DOHH2 (cell line): Measurements from ENCODE around the gene HSBP1.

ENCODE experiments used
- H3F3A ChIP-seq: fragments of 200-600 bp; sonication (generic), shearing (Covaris generic); 2 replicates; pipeline ENCODE4 v1.6.0; 2016; ENCODE audit warnings: antibody characterized with exemption, mild to moderate bottlenecking; ENCODE audit not compliant: control insufficient read depth, insufficient read depth
- H3K27ac ChIP-seq: fragments of 200-600 bp; sonication (generic); 2 replicates; pipeline ENCODE4 v1.5.1; 2014; ENCODE audit warnings: low read depth, mild to moderate bottlenecking, low read length, moderate library complexity
- H3K27me3 ChIP-seq: fragments of 200-600 bp; sonication (generic); 2 replicates; pipeline ENCODE4 v1.6.1; 2014; ENCODE audit warnings: mild to moderate bottlenecking, low read length, mixed read lengths; ENCODE audit not compliant: control insufficient read depth
- H3K36me3 ChIP-seq: fragments of 200-600 bp; sonication (generic); 2 replicates; pipeline ENCODE4 v1.6.1; 2014; ENCODE audit warnings: mild to moderate bottlenecking, low read length, moderate library complexity, mixed read lengths; ENCODE audit not compliant: control insufficient read depth
- H3K4me1 ChIP-seq: fragments of 200-600 bp; sonication (generic); 2 replicates; pipeline ENCODE4 v1.6.1; 2014; ENCODE audit warnings: mild to moderate bottlenecking, low read length, mixed read lengths; ENCODE audit not compliant: control insufficient read depth
- H3K4me2 ChIP-seq: fragments of 200-600 bp; sonication (generic); 2 replicates; pipeline ENCODE4 v1.6.0; 2014; ENCODE audit warnings: mild to moderate bottlenecking, low read length, moderate library complexity
- H3K4me3 ChIP-seq: fragments of 200-600 bp; sonication (generic); 2 replicates; pipeline ENCODE4 v1.5.1; 2014; ENCODE audit warnings: mild to moderate bottlenecking, low read length, mixed read lengths
- H3K79me2 ChIP-seq: fragments of 200-600 bp; sonication (generic); 2 replicates; pipeline ENCODE4 v1.6.1; 2014; ENCODE audit warnings: mild to moderate bottlenecking, low read length, mixed read lengths; ENCODE audit not compliant: control insufficient read depth
- H3K9me2 ChIP-seq: fragments of 200-600 bp; sonication (generic); replicated peaks from 2 replicates; pipeline ENCODE4 v1.6.1; 2014; ENCODE audit warnings: mild to moderate bottlenecking, low read length, mixed read lengths; ENCODE audit not compliant: control insufficient read depth
- H3K9me3 ChIP-seq: fragments of 200-600 bp; sonication (generic); 2 replicates; pipeline ENCODE4 v1.6.1; 2014; ENCODE audit warnings: antibody characterized with exemption, low read length, mixed read lengths; ENCODE audit not compliant: control insufficient read depth, insufficient read depth
- H4K20me1 ChIP-seq: fragments of 200-600 bp; sonication (generic); 2 replicates; pipeline ENCODE4 v1.6.0; 2014; ENCODE audit warnings: low read depth, mild to moderate bottlenecking, antibody characterized with exemption, low read length, moderate library complexity; ENCODE audit not compliant: control insufficient read depth, insufficient read depth
- EZH2phosphoT487 ChIP-seq: fragments of 200-600 bp; sonication (generic); IDR thresholded peaks from 2 replicates; pipeline ENCODE4 v1.6.1; 2017; ENCODE audit warnings: borderline replicate concordance, mild to moderate bottlenecking, antibody characterized with exemption, low read length, moderate library complexity, mixed read lengths
- TF ChIP-seq, protein P1 (sequence below): fragments of 200-600 bp; sonication (generic); IDR thresholded peaks from one replicate; pipeline ENCODE4 v1.5.1; 2014; ENCODE audit warnings: antibody characterized with exemption, mild to moderate bottlenecking, low read depth, low read length; ENCODE audit not compliant: poor library complexity, severe bottlenecking

The HSBP1 gene

DNA sequence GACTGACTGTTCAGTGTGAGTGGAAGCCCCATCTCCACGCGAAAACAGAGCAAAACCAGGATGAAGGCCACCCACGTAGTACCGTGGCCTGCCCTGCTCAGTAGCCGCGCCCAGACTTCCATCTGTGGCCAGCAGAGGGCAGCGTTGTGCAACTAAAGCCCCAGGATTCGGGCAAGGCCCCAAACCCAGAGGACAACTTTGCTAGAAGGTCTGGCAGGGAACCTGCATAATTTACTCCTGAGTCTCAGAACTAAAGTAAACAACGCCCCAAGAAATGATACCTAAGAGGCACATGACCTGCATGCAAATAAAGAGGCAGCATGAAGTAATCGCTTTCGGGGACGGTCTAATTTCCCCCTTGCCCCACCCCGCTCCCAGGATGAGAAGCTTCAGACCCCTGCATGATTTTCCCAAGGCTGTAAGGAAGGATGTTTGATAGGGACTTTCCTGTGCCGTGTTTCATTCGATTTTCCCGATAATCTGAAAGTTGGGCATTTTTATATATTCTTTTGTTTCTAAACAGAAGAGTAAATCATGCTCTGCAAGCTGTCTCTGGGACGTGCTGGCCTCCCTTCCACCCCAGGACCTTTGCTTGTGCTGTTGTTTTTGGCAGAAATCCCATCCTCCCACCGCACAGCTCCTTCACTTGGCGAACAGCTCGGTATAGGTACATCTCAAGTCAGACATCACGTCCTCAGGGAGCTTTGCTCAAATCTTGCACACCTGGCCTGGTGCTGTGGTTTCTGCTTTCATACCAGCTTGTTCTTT, 18.6 kb downstream of the HSBP1 start:
- Histone ChIP-seq H3K4me1 (no peaks in the 10 kb centered on the region), H3K4me3 (no peak overlapping the region), H3F3A (no peaks in the 10 kb centered on the region), H4K20me1 (no peaks in the 10 kb centered on the region), H3K9me3 (no peaks in the 10 kb centered on the region), H3K79me2 (no peaks in the 10 kb centered on the region), H3K4me2 (no peak overlapping the region), H3K9me2 (no peaks in the 10 kb centered on the region), H3K27ac (no peak overlapping the region), H3K36me3 (no peaks in the 10 kb centered on the region), H3K27me3 (no peaks in the 10 kb centered on the region)
- no peak for TF ChIP-seq EZH2phosphoT487
- TF ChIP-seq, protein P1, sequence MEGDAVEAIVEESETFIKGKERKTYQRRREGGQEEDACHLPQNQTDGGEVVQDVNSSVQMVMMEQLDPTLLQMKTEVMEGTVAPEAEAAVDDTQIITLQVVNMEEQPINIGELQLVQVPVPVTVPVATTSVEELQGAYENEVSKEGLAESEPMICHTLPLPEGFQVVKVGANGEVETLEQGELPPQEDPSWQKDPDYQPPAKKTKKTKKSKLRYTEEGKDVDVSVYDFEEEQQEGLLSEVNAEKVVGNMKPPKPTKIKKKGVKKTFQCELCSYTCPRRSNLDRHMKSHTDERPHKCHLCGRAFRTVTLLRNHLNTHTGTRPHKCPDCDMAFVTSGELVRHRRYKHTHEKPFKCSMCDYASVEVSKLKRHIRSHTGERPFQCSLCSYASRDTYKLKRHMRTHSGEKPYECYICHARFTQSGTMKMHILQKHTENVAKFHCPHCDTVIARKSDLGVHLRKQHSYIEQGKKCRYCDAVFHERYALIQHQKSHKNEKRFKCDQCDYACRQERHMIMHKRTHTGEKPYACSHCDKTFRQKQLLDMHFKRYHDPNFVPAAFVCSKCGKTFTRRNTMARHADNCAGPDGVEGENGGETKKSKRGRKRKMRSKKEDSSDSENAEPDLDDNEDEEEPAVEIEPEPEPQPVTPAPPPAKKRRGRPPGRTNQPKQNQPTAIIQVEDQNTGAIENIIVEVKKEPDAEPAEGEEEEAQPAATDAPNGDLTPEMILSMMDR, result peak; percentile 92

- Histone ChIP-seq H3K36me3 (no peaks in the 10 kb centered on the region), H3K9me3 (no peaks in the 10 kb centered on the region), H4K20me1 (no peaks in the 10 kb centered on the region), H3K9me2 (no peaks in the 10 kb centered on the region), H3K4me3 (no peak overlapping the region), H3K4me1 (no peaks in the 10 kb centered on the region), H3K27me3 (0 out of 2 replicates have a peak, but pooled peaks cover 5% of the 10 kb centered on the region), H3K79me2 (no peaks in the 10 kb centered on the region), H3K4me2 (no peak overlapping the region), H3F3A (no peaks in the 10 kb centered on the region), H3K27ac (no peak overlapping the region)
- TF ChIP-seq, protein P1, result no peak
- TF ChIP-seq EZH2phosphoT487, result no peak
These were observed 22.5 kb downstream of the HSBP1 start for GRCh38 chr16:83830091-83830768.

DNA sequence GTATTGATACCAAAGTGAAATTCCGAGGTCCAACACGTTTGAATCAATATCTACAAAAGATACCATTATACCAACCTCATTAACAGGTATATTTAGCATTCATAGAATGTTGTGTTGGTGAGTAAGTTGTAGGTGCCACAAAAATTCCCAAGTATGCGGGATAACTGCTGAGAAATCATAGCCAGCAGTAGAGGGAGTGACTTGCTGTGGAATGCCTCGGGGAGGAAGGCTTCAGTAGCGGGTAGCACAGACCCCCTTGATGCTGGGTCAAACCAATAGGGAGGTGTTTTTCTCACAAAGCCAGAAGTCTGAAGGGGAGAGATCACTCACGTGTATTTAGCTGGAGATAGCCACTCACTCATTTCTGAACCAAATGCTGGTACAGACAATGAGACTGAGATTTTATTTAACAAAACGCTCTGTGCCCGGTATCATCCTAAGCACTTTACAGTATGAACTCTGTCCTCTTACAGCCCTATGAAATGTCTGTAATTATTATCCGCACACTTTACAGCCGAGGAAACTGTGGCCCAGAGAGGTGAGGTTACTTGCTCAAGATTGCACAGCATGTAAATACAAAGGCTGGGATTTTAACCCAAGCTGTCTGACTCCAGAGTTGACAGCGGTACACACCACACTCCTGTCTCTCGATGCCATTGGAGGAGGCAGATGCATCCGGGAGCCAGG, 23.1 kb downstream of the HSBP1 start:
- H3K9me3 ChIP-seq, result no peaks in the 10 kb centered on the region
- no peaks in the 10 kb centered on the region for H3K4me1 ChIP-seq
- H4K20me1 ChIP-seq, result no peaks in the 10 kb centered on the region
- no peaks in the 10 kb centered on the region for H3F3A ChIP-seq
- no peak overlapping the region for H3K4me3 ChIP-seq
- 0 out of 2 replicates have a peak, but pooled peaks cover 5% of the 10 kb centered on the region for H3K27me3 ChIP-seq
- no peaks in the 10 kb centered on the region for H3K36me3 ChIP-seq
- H3K9me2 ChIP-seq, result no peaks in the 10 kb centered on the region
- TF ChIP-seq EZH2phosphoT487, result no peak
- TF ChIP-seq, protein P1, result no peak
- H3K79me2 ChIP-seq, result no peaks in the 10 kb centered on the region
- no peak overlapping the region for H3K27ac ChIP-seq
- H3K4me2 ChIP-seq, result no peak overlapping the region
